Fibroblast of pulmonary artery (primary cell): Measurements from ENCODE around the gene TMEM207.
"Not testable (repeated sequence)": the region's sequence is repeated elsewhere in the genome, so short reads cannot be mapped to it uniquely, and the experiment has no call there.

Experiments
- DNase-seq: peaks from one replicate; pipeline ENCODE4 v3.0.0-alpha.2; 2010; ENCODE audit warnings: low read depth
- H3K4me3 ChIP-seq: replicated peaks from 2 replicates; pipeline ENCODE4 v1.5.1; 2011; ENCODE audit warnings: low read depth, mild to moderate bottlenecking, control low read depth, low read length, moderate library complexity
- CTCF ChIP-seq: IDR thresholded peaks from 2 replicates; pipeline ENCODE4 v1.5.1; 2011; ENCODE audit warnings: mild to moderate bottlenecking, control low read depth, low read length, inconsistent platforms; ENCODE audit errors: missing control alignments

Gene TMEM207

GRCh38 chr3:190485830-190486532 is 36.3 kb upstream of the TMEM207 start:
- DNase-seq, result no peak
- H3K4me3 ChIP-seq, result no peak overlapping the region
- no peak for TF ChIP-seq CTCF

GRCh38 chr3:190481779-190482178 is 32.1 kb upstream of the TMEM207 start:
- DNase-seq, result no peak
- no peak for TF ChIP-seq CTCF
- H3K4me3 ChIP-seq, result no peak overlapping the region

- not testable (repeated sequence) for DNase-seq, H3K4me3 ChIP-seq
Measured at GRCh38 chr3:190473261-190473660, 23.6 kb upstream of the TMEM207 start.

GRCh38 chr3:190467922-190468321 is 18.2 kb upstream of the TMEM207 start:
- no peak for TF ChIP-seq CTCF
- no peak for DNase-seq

GRCh38 chr3:190458040-190458439 is 8.3 kb upstream of the TMEM207 start:
- H3K4me3 ChIP-seq, result no peak overlapping the region
- DNase-seq, result peak; percentile 18
- TF ChIP-seq CTCF, result no peak

More at GRCh38 chr3:190467922-190468321, 18.2 kb upstream of the TMEM207 start:
- no peak overlapping the region for H3K4me3 ChIP-seq

GRCh38 chr3:190456770-190457169 is 7.1 kb upstream of the TMEM207 start:
- H3K4me3 ChIP-seq, result no peak overlapping the region
- no peak for DNase-seq
- TF ChIP-seq CTCF, result no peak

GRCh38 chr3:190455828-190456227 is 6.1 kb upstream of the TMEM207 start:
- H3K4me3 ChIP-seq, result no peak overlapping the region
- DNase-seq, result no peak
- no peak for TF ChIP-seq CTCF
